AG09309 (cell line): Measurements from ENCODE around the gene SMARCB1.

ENCODE experiments used
- DNase-seq: peaks from one replicate; pipeline ENCODE4 v3.0.0-alpha.2; 2010; ENCODE audit warnings: low read depth
- H3K4me3 ChIP-seq: 2 replicates; pipeline ENCODE4 v1.5.1; 2011; ENCODE audit warnings: mild to moderate bottlenecking, low read depth, low read length, moderate library complexity; ENCODE audit not compliant: control insufficient read depth
- CTCF ChIP-seq: IDR thresholded peaks from 2 replicates; pipeline ENCODE4 v1.5.1; 2011; ENCODE audit warnings: mild to moderate bottlenecking, low read depth, low read length, inconsistent platforms; ENCODE audit not compliant: insufficient read depth, control insufficient read depth; ENCODE audit errors: missing control alignments

The SMARCB1 gene

GRCh38 chr22:23800297-23801237 is 13.8 kb downstream of the SMARCB1 start:
- no peak for DNase-seq
- H3K4me3 ChIP-seq, result no peak overlapping the region
- no peak for TF ChIP-seq CTCF

GRCh38 chr22:23801238-23801821 is 14.6 kb downstream of the SMARCB1 start:
- no peak for DNase-seq
- H3K4me3 ChIP-seq, result no peak overlapping the region
- no peak for TF ChIP-seq CTCF

DNA sequence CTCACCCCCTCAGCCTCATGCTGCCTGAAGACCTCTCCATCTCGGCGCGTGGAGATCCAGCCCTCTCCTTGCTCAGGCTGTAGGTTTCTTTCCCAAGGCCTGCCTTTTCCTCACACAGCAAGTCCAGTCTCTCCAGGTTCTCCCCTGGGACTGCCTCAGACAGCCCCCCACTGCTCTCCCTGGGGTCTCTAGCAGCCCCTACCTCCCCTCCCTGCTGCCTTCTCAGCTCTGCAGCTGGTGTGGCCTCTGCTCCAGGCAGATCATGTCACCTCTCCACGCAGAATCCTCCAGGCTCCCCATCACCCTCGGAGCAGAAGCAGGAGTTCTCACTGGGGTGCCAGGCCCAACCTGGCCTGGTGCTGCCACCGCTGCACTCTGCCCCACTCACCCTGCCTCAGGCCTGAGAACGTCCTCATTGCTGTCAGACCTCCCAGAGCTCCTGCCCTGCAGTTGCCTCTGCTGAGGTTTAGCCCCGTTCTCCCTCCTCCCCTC is 15.2 kb downstream of the SMARCB1 start:
- no peak for DNase-seq

DNA sequence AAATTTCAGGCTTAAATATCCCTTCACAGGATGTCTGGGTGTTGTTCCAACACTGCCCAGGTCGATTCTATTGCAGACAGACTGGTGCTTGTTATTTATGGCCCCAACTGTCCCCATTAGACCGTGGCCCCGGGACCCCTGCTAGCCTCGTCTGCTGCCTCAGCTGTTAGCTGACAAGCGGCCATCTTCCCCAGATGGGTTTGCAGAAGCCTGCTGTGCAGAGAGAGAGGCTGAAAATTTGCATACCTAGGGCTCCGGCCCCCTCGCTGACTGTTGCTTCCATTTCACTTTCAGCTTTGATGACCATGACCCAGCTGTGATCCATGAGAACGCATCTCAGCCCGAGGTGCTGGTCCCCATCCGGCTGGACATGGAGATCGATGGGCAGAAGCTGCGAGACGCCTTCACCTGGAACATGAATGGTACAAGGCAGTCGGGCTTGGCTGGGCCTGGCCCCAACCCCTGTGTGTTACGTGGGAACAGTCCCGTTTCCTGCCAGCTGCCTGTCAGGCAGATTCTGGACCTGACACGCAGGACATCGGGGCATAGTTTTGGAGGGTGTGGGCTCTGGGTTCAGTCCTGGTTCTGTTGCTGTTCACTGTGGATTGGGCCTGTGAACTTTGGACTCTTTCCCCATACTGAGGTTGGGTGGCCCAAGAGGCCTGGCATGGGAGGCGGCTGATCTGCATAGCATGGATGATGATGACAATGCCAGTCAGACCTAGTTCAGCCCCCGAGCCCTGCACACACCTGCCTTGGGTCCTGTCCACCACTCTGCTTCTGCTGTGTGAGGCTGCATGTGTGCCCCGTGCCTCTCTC is 16.4 kb downstream of the SMARCB1 start:
- TF ChIP-seq CTCF, result no peak
- DNase-seq, result no peak
- H3K4me3 ChIP-seq, result no peak overlapping the region

More for the DNA sequence above, 15.2 kb downstream of the SMARCB1 start:
- TF ChIP-seq CTCF, result no peak
- H3K4me3 ChIP-seq, result no peak overlapping the region

DNA sequence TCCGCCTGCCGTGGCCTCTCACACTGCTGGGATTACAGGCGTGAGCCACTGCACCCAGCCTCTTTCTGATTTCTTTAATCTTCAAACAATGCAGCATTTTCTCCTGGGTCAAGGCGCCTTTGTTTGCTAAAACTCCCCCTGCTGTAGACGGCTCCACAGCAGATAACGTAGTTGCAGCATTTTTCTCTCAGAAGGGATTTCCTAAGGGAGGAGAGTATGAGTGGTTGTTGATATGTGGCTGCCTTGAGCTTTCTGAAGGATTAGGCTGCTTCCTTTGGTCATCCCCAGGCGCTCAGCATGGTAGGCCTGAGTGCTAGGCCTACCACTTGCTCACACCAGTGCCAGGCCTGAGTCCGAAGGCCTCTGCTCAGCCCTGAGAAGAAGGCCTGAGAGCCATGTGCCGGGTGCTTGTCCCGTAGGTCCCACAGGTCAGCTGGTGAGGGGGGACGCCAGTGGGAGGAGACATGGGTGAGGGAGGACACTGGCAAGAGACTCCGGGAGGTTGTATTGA is 18.1 kb downstream of the SMARCB1 start:
- H3K4me3 ChIP-seq, result no peak overlapping the region
- DNase-seq, result no peak
- no peak for TF ChIP-seq CTCF

DNA sequence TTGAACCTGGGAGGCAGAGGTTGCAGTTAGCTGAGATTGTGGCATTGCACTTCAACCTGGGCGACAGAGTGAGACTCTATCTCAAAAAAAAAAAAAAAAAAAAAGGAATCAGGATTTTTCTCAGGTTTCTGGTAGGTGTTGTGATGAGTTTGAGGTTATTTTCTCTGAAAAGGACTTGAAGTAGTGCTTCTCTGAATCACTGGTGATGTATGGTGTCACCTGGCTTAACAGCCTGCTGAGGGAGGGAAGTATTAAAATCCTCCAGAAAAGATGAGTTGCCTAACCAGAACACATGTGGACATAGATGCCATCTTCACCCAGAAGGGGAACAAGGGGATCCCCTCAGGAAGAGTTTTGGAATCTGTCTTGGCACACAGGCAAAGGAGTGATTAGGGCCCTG is 20.1 kb downstream of the SMARCB1 start:
- no peak for TF ChIP-seq CTCF
- no peak for DNase-seq
- no peak overlapping the region for H3K4me3 ChIP-seq
